ENCODE results near the gene CD69.

DNA sequence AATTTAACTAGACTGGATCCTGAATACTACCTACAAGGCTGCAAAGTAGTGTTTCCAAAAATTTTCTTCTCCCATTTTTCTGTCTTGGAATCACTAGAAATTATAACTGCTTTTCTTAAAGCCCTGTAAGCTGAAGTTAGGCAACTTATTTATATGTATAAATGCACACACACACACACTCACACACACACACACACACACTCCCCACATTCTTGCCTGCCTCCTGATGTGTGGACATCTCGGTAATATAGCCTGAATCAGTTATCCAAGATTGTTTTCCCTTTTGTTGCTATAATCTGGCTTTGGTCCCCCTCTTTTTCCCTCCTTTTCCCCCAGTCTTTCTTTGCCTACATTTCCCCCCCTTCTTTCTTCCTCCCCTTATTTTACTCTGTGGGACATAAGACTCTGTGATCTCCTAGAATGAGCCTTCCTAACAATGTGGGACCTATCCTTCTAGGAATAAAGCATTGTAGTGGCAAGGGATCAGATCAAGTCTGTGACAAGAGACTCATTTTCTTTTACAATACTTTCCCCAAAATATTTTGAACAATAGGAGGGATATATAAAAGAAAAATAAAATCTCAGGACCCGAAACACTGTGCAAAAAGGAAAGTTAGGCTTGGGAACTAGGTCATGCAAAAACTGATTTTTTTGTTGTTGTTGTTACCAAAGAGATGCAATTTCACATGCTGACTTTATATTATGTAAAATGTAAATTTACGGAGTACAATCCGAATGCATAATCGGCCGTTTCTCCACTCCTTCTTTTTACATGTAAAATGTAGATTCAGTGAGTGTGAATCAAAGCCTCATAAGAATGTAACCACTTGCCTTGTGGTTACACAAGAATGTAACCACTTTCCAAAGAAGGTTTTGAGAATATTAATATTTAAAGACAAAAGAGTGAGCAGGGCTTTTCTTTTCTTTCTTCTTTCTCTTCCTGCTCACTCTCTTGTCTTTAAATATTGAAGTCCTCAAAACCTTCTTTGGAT is 26.3 kb upstream of the CD69 start:
- TF ChIP-seq, protein P1, sequence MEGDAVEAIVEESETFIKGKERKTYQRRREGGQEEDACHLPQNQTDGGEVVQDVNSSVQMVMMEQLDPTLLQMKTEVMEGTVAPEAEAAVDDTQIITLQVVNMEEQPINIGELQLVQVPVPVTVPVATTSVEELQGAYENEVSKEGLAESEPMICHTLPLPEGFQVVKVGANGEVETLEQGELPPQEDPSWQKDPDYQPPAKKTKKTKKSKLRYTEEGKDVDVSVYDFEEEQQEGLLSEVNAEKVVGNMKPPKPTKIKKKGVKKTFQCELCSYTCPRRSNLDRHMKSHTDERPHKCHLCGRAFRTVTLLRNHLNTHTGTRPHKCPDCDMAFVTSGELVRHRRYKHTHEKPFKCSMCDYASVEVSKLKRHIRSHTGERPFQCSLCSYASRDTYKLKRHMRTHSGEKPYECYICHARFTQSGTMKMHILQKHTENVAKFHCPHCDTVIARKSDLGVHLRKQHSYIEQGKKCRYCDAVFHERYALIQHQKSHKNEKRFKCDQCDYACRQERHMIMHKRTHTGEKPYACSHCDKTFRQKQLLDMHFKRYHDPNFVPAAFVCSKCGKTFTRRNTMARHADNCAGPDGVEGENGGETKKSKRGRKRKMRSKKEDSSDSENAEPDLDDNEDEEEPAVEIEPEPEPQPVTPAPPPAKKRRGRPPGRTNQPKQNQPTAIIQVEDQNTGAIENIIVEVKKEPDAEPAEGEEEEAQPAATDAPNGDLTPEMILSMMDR (conservative IDR thresholded peaks at IDR 0.05 in 1 of 2, IDR thresholded peaks at IDR 0.05 in 1 of 2; ENCODE audit: extremely low read depth in 1 of 2, insufficient read depth in 1 of 2, low read depth in 1 of 2, low read length in 2 of 2), result no peak
- TF ChIP-seq EZH2 (IDR thresholded peaks at IDR 0.05; ENCODE audit: borderline replicate concordance, low read length), result no peak
